Liver (tissue), 9 donors: ENCODE results near the gene DOCK10. TPM values are rescaled to one million over a fixed set of nuclear protein-coding genes. Genes with fewer than 3 reads are reported as not detected.
A peak's percentile ranks its signal among the peaks of the same experiment; 100 is the strongest.

Experiments used
- DNase-seq: peaks from one replicate; pipeline ENCODE4 v3.0.0-alpha.2; 2017; ENCODE audit warnings: low spot score
- H3K27ac ChIP-seq, 2 donors: one replicate each; pipeline ENCODE4 v1.7.0; 2013; ENCODE audit warnings: inconsistent platforms in 2 of 2, low read length in 2 of 2, control low read depth in 1 of 2, low read depth in 1 of 2, mild to moderate bottlenecking in 1 of 2
- H3K27me3 ChIP-seq, 4 donors: one replicate each; pipeline versions ENCODE4 v1.6.1 to v1.7.0; 2013; ENCODE audit warnings: low read length in 3 of 4, inconsistent platforms in 1 of 4, mild to moderate bottlenecking in 1 of 4, moderate library complexity in 1 of 4; ENCODE audit not compliant: control insufficient read depth in 4 of 4, insufficient read depth in 4 of 4
- H3K36me3 ChIP-seq, 4 donors: one replicate each; pipeline versions ENCODE4 v1.6.1 to v1.7.0; 2013; ENCODE audit warnings: low read length in 3 of 4, mild to moderate bottlenecking in 3 of 4, low read depth in 1 of 4, moderate library complexity in 1 of 4; ENCODE audit not compliant: control insufficient read depth in 4 of 4, insufficient read depth in 3 of 4
- H3K4me1 ChIP-seq, 4 donors: one replicate each; pipeline versions ENCODE4 v1.6.1 to v1.7.0; 2013; ENCODE audit warnings: low read length in 3 of 4, mild to moderate bottlenecking in 3 of 4, moderate library complexity in 1 of 4; ENCODE audit not compliant: control insufficient read depth in 4 of 4, insufficient read depth in 4 of 4
- H3K4me3 ChIP-seq, 3 donors: one replicate each; pipeline versions ENCODE4 v1.6.1 to v1.7.0; 2013; ENCODE audit warnings: low read length in 3 of 3, control low read depth in 1 of 3, low read depth in 1 of 3, mild to moderate bottlenecking in 1 of 3
- H3K9ac ChIP-seq, 2 donors: one replicate each; pipeline ENCODE4 v1.7.0; 2013; ENCODE audit warnings: low read length in 2 of 2, mild to moderate bottlenecking in 2 of 2, moderate library complexity in 2 of 2, control low read depth in 1 of 2, low read depth in 1 of 2
- H3K9me3 ChIP-seq, 4 donors: one replicate each; pipeline versions ENCODE4 v1.6.1 to v1.7.0; 2013; ENCODE audit warnings: low read length in 3 of 4; ENCODE audit not compliant: control insufficient read depth in 4 of 4
- EGR1 ChIP-seq, 2 donors: IDR thresholded peaks; 2 replicates each; pipeline ENCODE4 v1.6.1; 2016 to 2018; ENCODE audit warnings: antibody characterized with exemption in 2 of 2, low read depth in 2 of 2
- FOXA1 ChIP-seq: IDR thresholded peaks from 2 replicates; pipeline ENCODE4 v1.6.1; 2016; ENCODE audit warnings: antibody characterized with exemption
- FOXA2 ChIP-seq: IDR thresholded peaks from 2 replicates; pipeline ENCODE4 v1.6.1; 2016; ENCODE audit warnings: antibody characterized with exemption
- GABPA ChIP-seq, 2 donors: IDR thresholded peaks in 1 of 2; conservative IDR thresholded peaks in 1 of 2; 2 replicates each; pipeline ENCODE4 v1.6.1; 2016; ENCODE audit warnings: antibody characterized with exemption in 2 of 2, mild to moderate bottlenecking in 1 of 2, moderate library complexity in 1 of 2
- HNF4A ChIP-seq, 2 donors: conservative IDR thresholded peaks; 2 replicates each; pipeline ENCODE4 v1.6.1; 2016; ENCODE audit warnings: antibody characterized with exemption in 2 of 2, mild to moderate bottlenecking in 2 of 2
- HNF4G ChIP-seq: IDR thresholded peaks from 2 replicates; pipeline ENCODE4 v1.6.1; 2016; ENCODE audit warnings: antibody characterized with exemption
- JUND ChIP-seq, 2 donors: IDR thresholded peaks; 2 replicates each; pipeline ENCODE4 v1.6.1; 2016; ENCODE audit warnings: antibody characterized with exemption in 2 of 2
- NR2F2 ChIP-seq: IDR thresholded peaks from 2 replicates; pipeline ENCODE4 v1.6.1; 2016; ENCODE audit warnings: antibody characterized with exemption
- RAD21 ChIP-seq, 2 donors: IDR thresholded peaks; 2 replicates each; pipeline ENCODE4 v1.6.1; 2016; ENCODE audit warnings: antibody characterized with exemption in 2 of 2, mild to moderate bottlenecking in 2 of 2
- RXRA ChIP-seq, 2 donors: IDR thresholded peaks; 2 replicates each; pipeline ENCODE4 v1.6.1; 2017 to 2018; ENCODE audit warnings: antibody characterized with exemption in 2 of 2, mild to moderate bottlenecking in 1 of 2
- SP1 ChIP-seq: IDR thresholded peaks from 2 replicates; pipeline ENCODE4 v1.6.1; 2018; ENCODE audit warnings: antibody characterized with exemption, mild to moderate bottlenecking
- TAF1 ChIP-seq: conservative IDR thresholded peaks from 2 replicates; pipeline ENCODE4 v1.6.1; 2016; ENCODE audit warnings: antibody characterized with exemption, mild to moderate bottlenecking
- YY1 ChIP-seq: IDR thresholded peaks from 2 replicates; pipeline ENCODE4 v1.6.1; 2016; ENCODE audit warnings: antibody characterized with exemption, mild to moderate bottlenecking
- whole genome bisulfite sequencing: extraction: QIAGEN DNeasy Blood & Tissue Kit; methylation state at CpG from one replicate; pipeline ENCODE4 v1.1.7; 2013; 5-methylcytosine and 5-hydroxymethylcytosine counted together
- polyA plus RNA-seq, 2 donors: library from polyadenylated mRNA; stranded (reverse) in 1 of 2; unstranded in 1 of 2; fragments of 200-250 nt in 1 of 2; fragments of >200 nt in 1 of 2; fragmentation: Nextera tagmentation in 1 of 2; extraction: Ambion mirVana in 1 of 2; gene quantifications; one replicate each; pipeline versions ENCODE4 v1.2.1 to v1.2.3, GENCODE V29; 2013 to 2015
- total RNA-seq, 2 donors: library from RNA; depleted of rRNA; stranded (reverse); fragments of >200 nt; gene quantifications; one replicate each; pipeline ENCODE4 v1.2.3, GENCODE V29; 2014
- TF ChIP-seq, protein P1 (sequence below): IDR thresholded peaks from 2 replicates; pipeline ENCODE4 v1.6.1; 2016; ENCODE audit warnings: antibody characterized with exemption
- TF ChIP-seq, protein P2 (sequence below): IDR thresholded peaks from 2 replicates; pipeline ENCODE4 v1.6.1; 2016; ENCODE audit warnings: antibody characterized with exemption
- TF ChIP-seq, protein P3 (sequence below): IDR thresholded peaks from 2 replicates; pipeline ENCODE4 v1.6.1; 2016; ENCODE audit warnings: antibody characterized with exemption
- TF ChIP-seq, protein P4 (sequence below): IDR thresholded peaks from 2 replicates; pipeline ENCODE4 v1.6.1; 2016; ENCODE audit warnings: antibody characterized with exemption, mild to moderate bottlenecking
- TF ChIP-seq, protein P5 (sequence below): fragments of 150-350 bp; IDR thresholded peaks from 2 replicates; pipeline ENCODE4 v1.5.1; 2017; ENCODE audit warnings: improper control_type of control experiment, low read depth, low read length; ENCODE audit not compliant: missing input control
- donor health status: healthy.
- donor health status: healthy.
- donor health status: healthy.
- donor health status: healthy.
- donor health status: healthy.

DOCK10 gene
- total and polyA plus RNA-seq, 4 donors = 1.2 to 15.3 (median 6.8) TPM

DNA sequence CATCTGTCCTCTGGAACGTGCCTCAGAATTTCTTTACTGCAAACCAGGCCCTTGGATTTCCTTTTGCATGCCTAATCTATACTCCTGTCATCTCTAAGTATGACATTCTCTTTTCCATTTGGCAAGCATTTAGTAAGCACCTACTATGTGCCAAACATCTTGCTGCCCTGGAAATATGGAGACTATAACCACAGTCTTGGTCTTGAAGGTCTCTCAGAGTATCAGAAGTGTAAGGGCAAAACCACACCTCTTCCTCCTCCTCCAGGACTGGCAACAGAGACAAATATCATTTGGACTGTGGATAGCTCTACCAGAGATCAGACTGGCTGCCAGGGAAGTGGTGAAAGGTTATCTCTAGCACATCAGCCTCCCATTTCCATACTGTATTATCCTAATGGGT lies 11.4 kb downstream of the DOCK10 start:
- WGBS = 97% methylated on average over 1 of the region's 1 CpG
- H3K36me3 ChIP-seq = no peaks in the 10 kb centered on the region
- no peak for TF ChIP-seq SP1
- no peak overlapping the region for H3K4me3 ChIP-seq
- no peak overlapping the region for H3K9ac ChIP-seq
- DNase-seq = no peak
- no peaks in the 10 kb centered on the region for H3K27me3 ChIP-seq
- H3K4me1 ChIP-seq = no peaks in the 10 kb centered on the region
- no peaks in the 10 kb centered on the region for H3K9me3 ChIP-seq
- no peak overlapping the region for H3K27ac ChIP-seq

DNA sequence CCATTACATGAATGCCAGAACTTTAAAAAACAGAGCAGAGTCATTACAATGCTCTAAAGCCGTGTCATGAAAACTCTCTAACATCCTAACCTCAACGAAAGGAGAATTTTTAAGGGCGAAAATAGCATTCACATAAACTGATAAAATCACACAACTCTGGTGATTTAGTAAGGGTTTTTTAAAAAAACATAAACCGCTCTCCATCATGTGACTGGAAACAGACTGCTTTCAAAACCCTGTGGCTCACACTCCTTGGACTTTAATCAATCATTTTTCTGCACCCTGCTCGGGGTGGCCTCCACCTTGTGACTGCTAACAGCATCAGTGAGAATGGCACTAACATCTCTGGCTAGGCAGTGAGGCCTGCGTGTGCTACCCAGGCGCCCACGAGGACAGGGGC lies 12.1 kb downstream of the DOCK10 start:
- DNase-seq = no peak
- TF ChIP-seq EGR1 (IDR thresholded peaks at IDR 0.05; ENCODE audit: low read depth in 2 of 2) (no peak), SP1 (no peak), HNF4A (conservative IDR thresholded peaks at IDR 0.05) (peak in 1 of 2 donors; percentile 16)
- Histone ChIP-seq H3K9ac (no peak overlapping the region), H3K27ac (no peak overlapping the region), H3K4me1 (no peaks in the 10 kb centered on the region), H3K36me3 (no peaks in the 10 kb centered on the region), H3K9me3 (no peaks in the 10 kb centered on the region), H3K4me3 (no peak overlapping the region), H3K27me3 (no peaks in the 10 kb centered on the region)
- WGBS = 84% methylated on average over 8 of the region's 8 CpGs

DNA sequence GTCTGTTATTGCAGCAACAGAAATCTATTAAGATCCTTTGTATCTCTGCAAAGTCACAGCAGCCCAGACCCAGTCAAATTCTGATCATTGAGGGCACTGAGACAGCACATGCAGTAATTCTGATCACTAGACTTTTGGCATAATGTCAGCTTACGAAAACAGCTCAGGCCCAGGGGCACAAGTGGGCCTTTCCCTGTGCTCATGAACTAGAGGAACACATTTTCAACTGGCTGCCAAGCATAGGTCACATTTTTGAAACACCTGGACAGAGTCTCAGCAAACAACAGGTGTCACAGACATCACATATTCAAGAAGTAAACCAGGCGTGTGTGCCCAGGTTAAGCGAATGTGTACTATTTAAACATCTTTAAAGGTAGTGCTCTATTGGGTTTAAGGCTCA lies 13.7 kb downstream of the DOCK10 start:
- H3K9me3 ChIP-seq = no peaks in the 10 kb centered on the region
- TF ChIP-seq, protein P1, sequence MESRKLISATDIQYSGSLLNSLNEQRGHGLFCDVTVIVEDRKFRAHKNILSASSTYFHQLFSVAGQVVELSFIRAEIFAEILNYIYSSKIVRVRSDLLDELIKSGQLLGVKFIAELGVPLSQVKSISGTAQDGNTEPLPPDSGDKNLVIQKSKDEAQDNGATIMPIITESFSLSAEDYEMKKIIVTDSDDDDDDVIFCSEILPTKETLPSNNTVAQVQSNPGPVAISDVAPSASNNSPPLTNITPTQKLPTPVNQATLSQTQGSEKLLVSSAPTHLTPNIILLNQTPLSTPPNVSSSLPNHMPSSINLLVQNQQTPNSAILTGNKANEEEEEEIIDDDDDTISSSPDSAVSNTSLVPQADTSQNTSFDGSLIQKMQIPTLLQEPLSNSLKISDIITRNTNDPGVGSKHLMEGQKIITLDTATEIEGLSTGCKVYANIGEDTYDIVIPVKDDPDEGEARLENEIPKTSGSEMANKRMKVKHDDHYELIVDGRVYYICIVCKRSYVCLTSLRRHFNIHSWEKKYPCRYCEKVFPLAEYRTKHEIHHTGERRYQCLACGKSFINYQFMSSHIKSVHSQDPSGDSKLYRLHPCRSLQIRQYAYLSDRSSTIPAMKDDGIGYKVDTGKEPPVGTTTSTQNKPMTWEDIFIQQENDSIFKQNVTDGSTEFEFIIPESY = no peak
- TF ChIP-seq FOXA2 = no peak
- no peak for TF ChIP-seq JUND (IDR thresholded peaks at IDR 0.05)
- TF ChIP-seq FOXA1 = no peak
- TF ChIP-seq SP1 = no peak
- no peak for TF ChIP-seq HNF4G
- TF ChIP-seq NR2F2 = no peak
- TF ChIP-seq GABPA (IDR thresholded peaks at IDR 0.05 in 1 of 2, conservative IDR thresholded peaks at IDR 0.05 in 1 of 2) = no peak
- TF ChIP-seq, protein P2, sequence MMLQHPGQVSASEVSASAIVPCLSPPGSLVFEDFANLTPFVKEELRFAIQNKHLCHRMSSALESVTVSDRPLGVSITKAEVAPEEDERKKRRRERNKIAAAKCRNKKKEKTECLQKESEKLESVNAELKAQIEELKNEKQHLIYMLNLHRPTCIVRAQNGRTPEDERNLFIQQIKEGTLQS = no peak
- no peak for TF ChIP-seq HNF4A (conservative IDR thresholded peaks at IDR 0.05)
- TF ChIP-seq, protein P3, sequence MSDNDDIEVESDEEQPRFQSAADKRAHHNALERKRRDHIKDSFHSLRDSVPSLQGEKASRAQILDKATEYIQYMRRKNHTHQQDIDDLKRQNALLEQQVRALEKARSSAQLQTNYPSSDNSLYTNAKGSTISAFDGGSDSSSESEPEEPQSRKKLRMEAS = no peak
- no peak for TF ChIP-seq EGR1 (IDR thresholded peaks at IDR 0.05; ENCODE audit: low read depth in 2 of 2)
- no peak for TF ChIP-seq RAD21 (IDR thresholded peaks at IDR 0.05)
- TF ChIP-seq TAF1 = no peak
- no peak for TF ChIP-seq RXRA (IDR thresholded peaks at IDR 0.05)
- TF ChIP-seq, protein P4, sequence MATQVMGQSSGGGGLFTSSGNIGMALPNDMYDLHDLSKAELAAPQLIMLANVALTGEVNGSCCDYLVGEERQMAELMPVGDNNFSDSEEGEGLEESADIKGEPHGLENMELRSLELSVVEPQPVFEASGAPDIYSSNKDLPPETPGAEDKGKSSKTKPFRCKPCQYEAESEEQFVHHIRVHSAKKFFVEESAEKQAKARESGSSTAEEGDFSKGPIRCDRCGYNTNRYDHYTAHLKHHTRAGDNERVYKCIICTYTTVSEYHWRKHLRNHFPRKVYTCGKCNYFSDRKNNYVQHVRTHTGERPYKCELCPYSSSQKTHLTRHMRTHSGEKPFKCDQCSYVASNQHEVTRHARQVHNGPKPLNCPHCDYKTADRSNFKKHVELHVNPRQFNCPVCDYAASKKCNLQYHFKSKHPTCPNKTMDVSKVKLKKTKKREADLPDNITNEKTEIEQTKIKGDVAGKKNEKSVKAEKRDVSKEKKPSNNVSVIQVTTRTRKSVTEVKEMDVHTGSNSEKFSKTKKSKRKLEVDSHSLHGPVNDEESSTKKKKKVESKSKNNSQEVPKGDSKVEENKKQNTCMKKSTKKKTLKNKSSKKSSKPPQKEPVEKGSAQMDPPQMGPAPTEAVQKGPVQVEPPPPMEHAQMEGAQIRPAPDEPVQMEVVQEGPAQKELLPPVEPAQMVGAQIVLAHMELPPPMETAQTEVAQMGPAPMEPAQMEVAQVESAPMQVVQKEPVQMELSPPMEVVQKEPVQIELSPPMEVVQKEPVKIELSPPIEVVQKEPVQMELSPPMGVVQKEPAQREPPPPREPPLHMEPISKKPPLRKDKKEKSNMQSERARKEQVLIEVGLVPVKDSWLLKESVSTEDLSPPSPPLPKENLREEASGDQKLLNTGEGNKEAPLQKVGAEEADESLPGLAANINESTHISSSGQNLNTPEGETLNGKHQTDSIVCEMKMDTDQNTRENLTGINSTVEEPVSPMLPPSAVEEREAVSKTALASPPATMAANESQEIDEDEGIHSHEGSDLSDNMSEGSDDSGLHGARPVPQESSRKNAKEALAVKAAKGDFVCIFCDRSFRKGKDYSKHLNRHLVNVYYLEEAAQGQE = no peak
- no peak for TF ChIP-seq YY1
- TF ChIP-seq, protein P5, sequence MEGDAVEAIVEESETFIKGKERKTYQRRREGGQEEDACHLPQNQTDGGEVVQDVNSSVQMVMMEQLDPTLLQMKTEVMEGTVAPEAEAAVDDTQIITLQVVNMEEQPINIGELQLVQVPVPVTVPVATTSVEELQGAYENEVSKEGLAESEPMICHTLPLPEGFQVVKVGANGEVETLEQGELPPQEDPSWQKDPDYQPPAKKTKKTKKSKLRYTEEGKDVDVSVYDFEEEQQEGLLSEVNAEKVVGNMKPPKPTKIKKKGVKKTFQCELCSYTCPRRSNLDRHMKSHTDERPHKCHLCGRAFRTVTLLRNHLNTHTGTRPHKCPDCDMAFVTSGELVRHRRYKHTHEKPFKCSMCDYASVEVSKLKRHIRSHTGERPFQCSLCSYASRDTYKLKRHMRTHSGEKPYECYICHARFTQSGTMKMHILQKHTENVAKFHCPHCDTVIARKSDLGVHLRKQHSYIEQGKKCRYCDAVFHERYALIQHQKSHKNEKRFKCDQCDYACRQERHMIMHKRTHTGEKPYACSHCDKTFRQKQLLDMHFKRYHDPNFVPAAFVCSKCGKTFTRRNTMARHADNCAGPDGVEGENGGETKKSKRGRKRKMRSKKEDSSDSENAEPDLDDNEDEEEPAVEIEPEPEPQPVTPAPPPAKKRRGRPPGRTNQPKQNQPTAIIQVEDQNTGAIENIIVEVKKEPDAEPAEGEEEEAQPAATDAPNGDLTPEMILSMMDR = no peak
- 91% methylated on average over 3 of the region's 3 CpGs for WGBS
- DNase-seq = no peak
- H3K4me1 ChIP-seq = no peaks in the 10 kb centered on the region
- no peak overlapping the region for H3K27ac ChIP-seq
- H3K27me3 ChIP-seq = no peaks in the 10 kb centered on the region
- no peaks in the 10 kb centered on the region for H3K36me3 ChIP-seq
- no peak overlapping the region for H3K9ac ChIP-seq
- no peak overlapping the region for H3K4me3 ChIP-seq
